Mesenchymal stem cell (in vitro differentiated cells and primary cell): ENCODE results near the gene SDSL.
A peak's percentile ranks its signal among the peaks of the same experiment; 100 is the strongest.

Experiments
- DNase-seq: peaks from one replicate; pipeline ENCODE4 v3.0.0-alpha.2; 2013
- H2AFZ ChIP-seq: one replicate; pipeline ENCODE4 v1.6.1; 2013; ENCODE audit warnings: low read depth, mild to moderate bottlenecking, control low read depth, inconsistent platforms, low read length, moderate library complexity
- H2AK5ac ChIP-seq: 2 replicates; pipeline ENCODE4 v1.6.1; 2013; ENCODE audit warnings: low read length, moderate library complexity, mild to moderate bottlenecking, inconsistent platforms; ENCODE audit not compliant: severe bottlenecking
- H2BK120ac ChIP-seq: one replicate; pipeline ENCODE4 v1.6.1; 2013; ENCODE audit warnings: low read depth, mild to moderate bottlenecking, inconsistent platforms, low read length, moderate library complexity
- H2BK12ac ChIP-seq, 2 experiments: one replicate each; pipeline ENCODE4 v1.6.1; 2013; ENCODE audit warnings: inconsistent platforms in 2 of 2, low read length in 2 of 2, mild to moderate bottlenecking in 2 of 2, moderate library complexity in 2 of 2, control low read depth in 1 of 2
- H2BK15ac ChIP-seq: one replicate; pipeline ENCODE4 v1.6.1; 2013; ENCODE audit warnings: mild to moderate bottlenecking, low read depth, inconsistent platforms; ENCODE audit not compliant: poor library complexity, severe bottlenecking
- H2BK5ac ChIP-seq: 2 replicates; pipeline ENCODE4 v1.6.1; 2013; ENCODE audit warnings: low read depth, mild to moderate bottlenecking, low read length, control low read depth, inconsistent platforms; ENCODE audit not compliant: poor library complexity, severe bottlenecking
- H3K14ac ChIP-seq, 2 experiments: one replicate each; pipeline ENCODE4 v1.6.1; 2013; ENCODE audit warnings: inconsistent platforms in 2 of 2, low read length in 2 of 2, control low read depth in 1 of 2, mild to moderate bottlenecking in 1 of 2, moderate library complexity in 1 of 2
- H3K18ac ChIP-seq, 2 experiments: one replicate each; pipeline ENCODE4 v1.6.1; 2013; ENCODE audit warnings: inconsistent platforms in 2 of 2, low read length in 2 of 2, control low read depth in 1 of 2, low read depth in 1 of 2, mild to moderate bottlenecking in 1 of 2
- H3K23ac ChIP-seq, 2 experiments: one replicate each; pipeline ENCODE4 v1.6.1; 2013; ENCODE audit warnings: inconsistent platforms in 2 of 2, low read length in 2 of 2, mild to moderate bottlenecking in 2 of 2, moderate library complexity in 2 of 2, control low read depth in 1 of 2
- H3K27ac ChIP-seq: 2 replicates; pipeline ENCODE4 v1.5.1; 2013; ENCODE audit warnings: mild to moderate bottlenecking, moderate library complexity, low read length, control low read depth, inconsistent platforms; ENCODE audit not compliant: poor library complexity, severe bottlenecking
- H3K27me3 ChIP-seq, 2 experiments: 2 replicates each; pipeline versions ENCODE4 v1.6.1 to v1.7.0; 2013; ENCODE audit warnings: low read length in 2 of 2, mild to moderate bottlenecking in 2 of 2, moderate library complexity in 2 of 2, control low read depth in 1 of 2, inconsistent platforms in 1 of 2; ENCODE audit not compliant: control insufficient read depth in 1 of 2, insufficient read depth in 1 of 2
- H3K36me3 ChIP-seq, 2 experiments: 2 replicates each; pipeline versions ENCODE4 v1.6.1 to v1.7.0; 2013; ENCODE audit warnings: low read length in 2 of 2, control low read depth in 1 of 2, inconsistent platforms in 1 of 2, low read depth in 1 of 2, mild to moderate bottlenecking in 1 of 2; ENCODE audit not compliant: insufficient read depth in 2 of 2, control insufficient read depth in 1 of 2
- H3K4ac ChIP-seq, 2 experiments: one replicate each; pipeline ENCODE4 v1.6.1; 2013; ENCODE audit warnings: inconsistent platforms in 2 of 2, low read length in 2 of 2, mild to moderate bottlenecking in 2 of 2, moderate library complexity in 2 of 2, control low read depth in 1 of 2, low read depth in 1 of 2
- H3K4me1 ChIP-seq: 2 replicates; pipeline ENCODE4 v1.6.1; 2013; ENCODE audit warnings: low read depth, low read length, control low read depth; ENCODE audit not compliant: control insufficient read depth, insufficient read depth
- H3K4me2 ChIP-seq: 2 replicates; pipeline ENCODE4 v1.6.1; 2013; ENCODE audit warnings: low read length, mild to moderate bottlenecking, inconsistent platforms; ENCODE audit not compliant: poor library complexity, severe bottlenecking
- H3K4me3 ChIP-seq, 2 experiments: 2 replicates each; pipeline versions ENCODE4 v1.5.1 to v1.7.0; 2013; ENCODE audit warnings: low read length in 2 of 2, mild to moderate bottlenecking in 2 of 2, control low read depth in 1 of 2, low read depth in 1 of 2; ENCODE audit not compliant: insufficient read depth in 1 of 2
- H3K79me1 ChIP-seq: replicated peaks from 2 replicates; pipeline ENCODE4 v1.6.1; 2013; ENCODE audit warnings: mild to moderate bottlenecking, control low read depth, low read length, inconsistent platforms; ENCODE audit not compliant: poor library complexity, severe bottlenecking
- H3K9ac ChIP-seq: 2 replicates; pipeline ENCODE4 v1.7.0; 2013; ENCODE audit warnings: mild to moderate bottlenecking, low read length, moderate library complexity
- H3K9me3 ChIP-seq: 2 replicates; pipeline ENCODE4 v1.7.0; 2013; ENCODE audit warnings: mild to moderate bottlenecking, low read length; ENCODE audit not compliant: control insufficient read depth
- H4K8ac ChIP-seq: one replicate; pipeline ENCODE4 v1.6.1; 2013; ENCODE audit warnings: inconsistent platforms, mild to moderate bottlenecking, low read length, moderate library complexity
- H4K91ac ChIP-seq: one replicate; pipeline ENCODE4 v1.6.1; 2013; ENCODE audit warnings: mild to moderate bottlenecking, low read length, inconsistent platforms
- WGBS: methylation state at CpG from one replicate; pipeline ENCODE4 v1.1.7; 2013; ENCODE audit warnings: mixed read lengths; 5-methylcytosine and 5-hydroxymethylcytosine counted together

The SDSL gene

GRCh38 chr12:113409462-113410124 lies 12.6 kb upstream of the SDSL start:
- Histone ChIP-seq H4K91ac (no peak overlapping the region), H3K4ac (no peak overlapping the region), H2BK5ac (no peak overlapping the region), H3K4me1 (peaks cover 6% of the 10 kb centered on the region), H3K4me3 (no peak overlapping the region), H3K9ac (no peak overlapping the region), H3K36me3 (no peaks in the 10 kb centered on the region), H2BK120ac (no peak overlapping the region), H3K23ac (no peak overlapping the region), H3K4me2 (no peak overlapping the region), H3K27me3 (peaks cover 0 to 2% of the 10 kb centered on the region in 2 experiments), H4K8ac (no peak overlapping the region), H3K79me1 (no peaks in the 10 kb centered on the region), H3K14ac (peak overlapping the region in 1 of 2 experiments; percentile 57), H3K9me3 (no peaks in the 10 kb centered on the region), H2AFZ (no peak overlapping the region), H2BK12ac (no peak overlapping the region), H2AK5ac (no peak overlapping the region), H3K18ac (no peak overlapping the region), H3K27ac (no peak overlapping the region), H2BK15ac (no peak overlapping the region)
- WGBS, result 84% methylated on average over 9 of the region's 9 CpGs
- DNase-seq, result no peak

- H2BK120ac ChIP-seq, result no peak overlapping the region
- H3K9ac ChIP-seq, result no peak overlapping the region
- H3K4me2 ChIP-seq, result no peak overlapping the region
- H2AK5ac ChIP-seq, result no peak overlapping the region
- no peaks in the 10 kb centered on the region for H3K9me3 ChIP-seq
- H3K18ac ChIP-seq, result peak overlapping the region in 1 of 2 experiments; percentile 6
- H3K4ac ChIP-seq, result no peak overlapping the region
- no peak overlapping the region for H4K8ac ChIP-seq
- no peak overlapping the region for H2BK12ac ChIP-seq
- no peak overlapping the region for H3K4me3 ChIP-seq
- no peak overlapping the region for H3K23ac ChIP-seq
- H2BK5ac ChIP-seq, result no peak overlapping the region
- H3K36me3 ChIP-seq, result no peaks in the 10 kb centered on the region
- H2BK15ac ChIP-seq, result no peak overlapping the region
- H4K91ac ChIP-seq, result no peak overlapping the region
- H3K79me1 ChIP-seq, result no peaks in the 10 kb centered on the region
- peak; percentile 32 for DNase-seq
- H3K4me1 ChIP-seq, result peaks cover 13% of the 10 kb centered on the region
- H2AFZ ChIP-seq, result no peak overlapping the region
- H3K27ac ChIP-seq, result no peak overlapping the region
- H3K27me3 ChIP-seq, result peaks cover 0 to 2% of the 10 kb centered on the region in 2 experiments
- 59% methylated on average over 11 of the region's 11 CpGs for WGBS
- H3K14ac ChIP-seq, result no peak overlapping the region
Measured at GRCh38 chr12:113413488-113413939, 8.7 kb upstream of the SDSL start.

GRCh38 chr12:113414519-113415038 lies 7.6 kb upstream of the SDSL start:
- no peak overlapping the region for H3K9ac ChIP-seq
- H3K27ac ChIP-seq, result no peak overlapping the region
- no peak for DNase-seq
- H2BK15ac ChIP-seq, result no peak overlapping the region
- peaks cover 14% of the 10 kb centered on the region for H3K4me1 ChIP-seq
- no peak overlapping the region for H3K4me3 ChIP-seq
- no peak overlapping the region for H3K4ac ChIP-seq
- H3K18ac ChIP-seq, result no peak overlapping the region
- H2AFZ ChIP-seq, result no peak overlapping the region
- WGBS, result 92% methylated on average over 9 of the region's 9 CpGs
- H3K4me2 ChIP-seq, result no peak overlapping the region
- H3K79me1 ChIP-seq, result no peaks in the 10 kb centered on the region
- H2AK5ac ChIP-seq, result no peak overlapping the region
- peaks cover 0 to 2% of the 10 kb centered on the region in 2 experiments for H3K27me3 ChIP-seq
- H2BK5ac ChIP-seq, result no peak overlapping the region
- H3K36me3 ChIP-seq, result no peaks in the 10 kb centered on the region
- no peak overlapping the region for H4K91ac ChIP-seq
- no peak overlapping the region for H4K8ac ChIP-seq
- H2BK120ac ChIP-seq, result no peak overlapping the region
- H3K14ac ChIP-seq, result no peak overlapping the region
- H3K23ac ChIP-seq, result no peak overlapping the region
- H3K9me3 ChIP-seq, result no peaks in the 10 kb centered on the region
- H2BK12ac ChIP-seq, result no peak overlapping the region

- no peak overlapping the region for H3K14ac ChIP-seq
- no peak overlapping the region for H2BK12ac ChIP-seq
- H3K36me3 ChIP-seq, result no peaks in the 10 kb centered on the region
- no peak overlapping the region for H3K4ac ChIP-seq
- no peak overlapping the region for H3K4me2 ChIP-seq
- no peak overlapping the region for H3K27ac ChIP-seq
- H4K8ac ChIP-seq, result no peak overlapping the region
- 69% methylated on average over 5 of the region's 6 CpGs for WGBS
- no peak overlapping the region for H3K4me3 ChIP-seq
- H3K4me1 ChIP-seq, result peaks cover 14% of the 10 kb centered on the region
- DNase-seq, result no peak
- H2BK5ac ChIP-seq, result no peak overlapping the region
- no peak overlapping the region for H3K23ac ChIP-seq
- H2AFZ ChIP-seq, result no peak overlapping the region
- no peaks in the 10 kb centered on the region for H3K79me1 ChIP-seq
- H2AK5ac ChIP-seq, result no peak overlapping the region
- no peak overlapping the region for H3K18ac ChIP-seq
- H4K91ac ChIP-seq, result no peak overlapping the region
- no peaks in the 10 kb centered on the region for H3K9me3 ChIP-seq
- no peak overlapping the region for H2BK120ac ChIP-seq
- H2BK15ac ChIP-seq, result no peak overlapping the region
- H3K9ac ChIP-seq, result no peak overlapping the region
- peaks cover 0 to 2% of the 10 kb centered on the region in 2 experiments for H3K27me3 ChIP-seq
Measured at GRCh38 chr12:113416091-113416754, 6.0 kb upstream of the SDSL start.
